GM13976 (cell line): ENCODE results near the gene SLC22A5.

Source experiments
- DNase-seq: peaks from one replicate; pipeline ENCODE4 v3.0.0; 2012; ENCODE audit warnings: low spot score
- in situ Hi-C: fragments of 300-500 bp; cut with MboI; formaldehyde crosslinking; loops from one replicate; pipeline ENCODE4 v1.12.0; 2022; ENCODE audit warnings: low sequenced_read_pairs, mixed read lengths, inconsistent platforms; ENCODE audit not compliant: unreplicated experiment
- TF ChIP-seq, protein P1 (sequence below): IDR thresholded peaks from 2 replicates; pipeline ENCODE4 v1.5.1; 2012; ENCODE audit warnings: borderline replicate concordance, mild to moderate bottlenecking; ENCODE audit not compliant: insufficient read depth; ENCODE audit errors: extremely low read depth, missing control alignments, control extremely low read depth

Gene SLC22A5

DNA sequence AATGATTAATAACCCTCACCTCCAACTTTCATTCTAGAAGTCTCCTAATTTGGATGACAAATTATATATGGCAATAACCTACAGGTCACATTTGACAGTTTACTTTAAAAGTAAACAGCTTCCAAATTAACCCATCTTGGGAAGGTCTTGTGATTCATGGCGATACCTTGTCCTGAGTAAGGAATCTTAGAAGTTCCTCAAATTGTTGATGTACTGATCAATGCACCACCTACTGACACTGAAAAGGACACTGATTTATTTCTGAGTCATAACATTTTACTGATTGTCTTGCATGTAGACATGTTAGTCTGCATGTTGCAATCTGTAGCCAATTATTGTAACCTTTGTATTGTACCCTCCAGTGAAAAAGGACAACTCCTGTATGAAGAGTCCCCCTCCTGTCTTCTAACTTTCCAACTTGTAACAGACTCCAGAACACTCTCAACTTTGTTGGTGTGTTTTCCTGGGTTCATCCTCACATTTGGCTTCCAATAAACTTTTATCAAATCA lies 16.0 kb upstream of the SLC22A5 start:
- in situ Hi-C loops: no loop called here
- DNase-seq: no peak
- TF ChIP-seq, protein P1, sequence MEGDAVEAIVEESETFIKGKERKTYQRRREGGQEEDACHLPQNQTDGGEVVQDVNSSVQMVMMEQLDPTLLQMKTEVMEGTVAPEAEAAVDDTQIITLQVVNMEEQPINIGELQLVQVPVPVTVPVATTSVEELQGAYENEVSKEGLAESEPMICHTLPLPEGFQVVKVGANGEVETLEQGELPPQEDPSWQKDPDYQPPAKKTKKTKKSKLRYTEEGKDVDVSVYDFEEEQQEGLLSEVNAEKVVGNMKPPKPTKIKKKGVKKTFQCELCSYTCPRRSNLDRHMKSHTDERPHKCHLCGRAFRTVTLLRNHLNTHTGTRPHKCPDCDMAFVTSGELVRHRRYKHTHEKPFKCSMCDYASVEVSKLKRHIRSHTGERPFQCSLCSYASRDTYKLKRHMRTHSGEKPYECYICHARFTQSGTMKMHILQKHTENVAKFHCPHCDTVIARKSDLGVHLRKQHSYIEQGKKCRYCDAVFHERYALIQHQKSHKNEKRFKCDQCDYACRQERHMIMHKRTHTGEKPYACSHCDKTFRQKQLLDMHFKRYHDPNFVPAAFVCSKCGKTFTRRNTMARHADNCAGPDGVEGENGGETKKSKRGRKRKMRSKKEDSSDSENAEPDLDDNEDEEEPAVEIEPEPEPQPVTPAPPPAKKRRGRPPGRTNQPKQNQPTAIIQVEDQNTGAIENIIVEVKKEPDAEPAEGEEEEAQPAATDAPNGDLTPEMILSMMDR: no peak

DNA sequence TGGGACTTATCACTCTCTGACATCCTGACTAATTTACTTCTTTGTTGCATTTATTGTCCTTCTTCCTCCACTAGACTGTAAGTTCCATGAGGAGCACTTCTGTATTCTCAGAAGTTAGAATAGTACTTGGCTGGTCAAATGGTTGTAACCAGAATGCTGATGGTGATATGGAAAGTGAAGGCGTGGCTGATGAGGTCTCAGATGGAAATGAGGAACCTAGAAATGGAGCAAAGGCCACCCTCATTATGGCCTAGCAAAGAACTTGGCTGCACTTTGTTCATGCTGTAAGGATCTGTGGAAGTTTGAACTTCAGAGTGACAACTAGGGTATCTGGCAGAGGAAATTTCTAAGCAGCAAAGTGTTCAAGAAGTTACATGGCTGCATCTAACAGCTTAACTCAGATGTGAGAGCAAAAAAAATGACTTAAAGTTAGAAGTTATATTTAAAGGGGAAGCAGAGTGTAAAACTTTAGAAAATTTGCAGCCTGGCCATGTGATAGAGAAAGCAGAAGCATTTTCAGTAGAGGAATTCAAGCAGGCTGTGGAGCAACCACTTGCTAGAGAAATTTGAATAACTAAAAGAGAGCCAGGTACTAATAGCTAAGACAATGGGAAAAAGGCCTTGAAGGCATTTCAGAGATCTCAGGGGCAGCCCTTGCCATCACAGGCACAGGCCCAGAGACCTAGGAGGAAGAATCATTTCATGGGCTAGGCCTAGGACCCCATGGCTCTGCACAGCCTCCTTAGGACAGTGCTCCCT lies 14.9 kb upstream of the SLC22A5 start:
- in situ Hi-C loops: no loop called here
- TF ChIP-seq, protein P1: no peak
- DNase-seq: no peak

DNA sequence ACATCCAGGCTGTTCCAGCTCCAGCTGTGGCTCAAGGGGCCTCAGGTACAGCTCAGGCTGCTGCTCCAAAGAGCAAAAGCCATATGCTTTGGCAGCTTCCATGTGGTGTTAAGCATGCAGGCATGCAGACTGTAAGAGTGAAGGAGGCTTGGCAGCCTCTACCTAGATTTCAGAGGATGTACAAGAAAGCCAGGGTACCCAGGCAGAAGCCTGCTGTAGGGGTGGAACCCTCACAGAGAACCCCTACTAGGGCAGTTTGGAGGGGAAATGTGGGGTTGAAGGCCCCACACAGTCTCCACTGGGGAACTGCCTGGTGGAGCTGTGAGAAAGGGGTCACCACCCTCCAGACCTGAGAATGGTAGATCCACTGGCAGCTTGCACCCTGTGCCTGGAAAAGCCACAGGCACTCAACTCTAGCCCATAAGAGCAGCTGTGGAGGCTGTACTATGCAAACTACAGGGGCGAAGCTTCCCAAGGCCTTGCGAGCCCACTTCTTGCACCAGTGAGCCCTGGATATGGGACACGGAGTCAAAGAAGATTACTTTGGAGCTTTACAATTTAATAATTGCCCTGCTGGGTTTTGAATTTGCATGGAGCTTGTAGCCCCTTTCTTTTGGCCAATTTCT lies 14.3 kb upstream of the SLC22A5 start:
- DNase-seq: no peak
- TF ChIP-seq, protein P1: no peak
- in situ Hi-C loops: no loop called here

DNA sequence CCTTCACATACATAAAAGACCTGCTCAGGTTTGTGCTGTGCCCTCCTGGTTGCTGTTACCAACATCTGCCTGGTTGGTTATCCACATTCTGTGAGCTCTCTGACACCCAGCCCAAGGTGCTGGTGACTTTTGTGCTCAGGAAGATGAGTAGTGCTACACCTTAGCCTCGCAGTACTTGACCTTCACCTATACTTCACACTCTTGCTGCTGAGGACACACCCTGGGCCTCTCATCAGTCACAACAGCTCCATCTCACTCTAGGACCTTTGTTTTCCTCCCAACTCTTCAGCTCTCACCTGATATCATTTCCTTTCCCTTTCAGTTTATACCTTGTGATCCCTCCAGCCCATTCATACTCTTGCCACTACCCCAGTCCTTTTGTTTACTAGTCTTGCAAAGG lies 10.7 kb upstream of the SLC22A5 start:
- TF ChIP-seq, protein P1: no peak
- DNase-seq: no peak
- in situ Hi-C loops: no loop called here

DNA sequence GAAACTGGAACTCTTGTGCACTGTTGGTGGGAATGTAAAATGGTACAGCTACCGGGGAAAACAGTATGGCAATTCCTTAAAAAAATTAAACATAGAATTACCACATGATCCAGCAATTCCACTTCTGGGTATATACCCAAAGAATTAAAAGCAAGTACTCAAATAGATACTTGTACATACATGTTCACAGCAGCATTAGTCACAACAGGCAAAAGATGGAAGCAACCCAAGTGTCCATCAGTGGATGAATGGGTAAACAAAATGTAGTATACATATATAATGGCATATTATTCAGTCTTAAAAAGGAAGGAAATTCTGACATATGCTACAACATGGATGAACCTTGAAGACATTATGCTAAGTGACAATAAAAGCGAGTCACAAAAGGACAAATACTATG lies 7.4 kb upstream of the SLC22A5 start:
- in situ Hi-C loops: no loop called here
- TF ChIP-seq, protein P1: no peak
- DNase-seq: no peak

DNA sequence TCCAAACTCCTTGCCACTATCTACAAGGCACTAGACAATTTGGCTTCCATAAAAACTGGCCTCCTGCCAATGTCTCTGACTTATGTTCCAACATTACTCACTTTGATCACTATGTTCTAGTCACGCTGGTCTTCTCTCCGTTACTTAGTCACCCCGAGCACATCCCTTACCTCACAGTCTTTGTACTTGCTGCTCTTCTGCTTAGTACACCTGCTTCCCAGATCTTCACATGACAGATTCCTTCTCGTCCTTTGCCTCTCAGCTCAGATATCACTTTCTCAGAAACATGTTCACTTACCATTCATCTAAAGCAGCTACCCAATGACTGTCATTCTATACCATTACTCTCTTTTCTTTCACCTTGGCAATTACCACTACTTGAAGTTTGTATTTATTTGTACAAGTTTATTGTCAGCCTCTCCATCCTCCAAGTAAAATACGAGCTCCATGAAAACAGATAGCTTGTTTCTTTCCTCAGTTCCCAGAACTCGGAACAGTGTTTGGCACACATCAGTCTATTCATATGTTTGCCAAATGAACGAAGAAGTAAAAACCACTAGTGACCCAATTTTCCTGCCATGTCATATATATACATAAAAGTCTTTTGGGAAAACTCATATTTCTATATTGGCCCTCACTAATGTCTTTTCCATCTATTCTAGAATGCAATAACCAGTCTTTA lies 5.9 kb upstream of the SLC22A5 start:
- TF ChIP-seq, protein P1: no peak
- in situ Hi-C loops: no loop called here
- no peak for DNase-seq
